Measurements from ENCODE around the gene DMD.

GRCh38 chrX:32644476-32645245 lies 566.7 kb downstream of the DMD start:
- TF ChIP-seq, protein P1, sequence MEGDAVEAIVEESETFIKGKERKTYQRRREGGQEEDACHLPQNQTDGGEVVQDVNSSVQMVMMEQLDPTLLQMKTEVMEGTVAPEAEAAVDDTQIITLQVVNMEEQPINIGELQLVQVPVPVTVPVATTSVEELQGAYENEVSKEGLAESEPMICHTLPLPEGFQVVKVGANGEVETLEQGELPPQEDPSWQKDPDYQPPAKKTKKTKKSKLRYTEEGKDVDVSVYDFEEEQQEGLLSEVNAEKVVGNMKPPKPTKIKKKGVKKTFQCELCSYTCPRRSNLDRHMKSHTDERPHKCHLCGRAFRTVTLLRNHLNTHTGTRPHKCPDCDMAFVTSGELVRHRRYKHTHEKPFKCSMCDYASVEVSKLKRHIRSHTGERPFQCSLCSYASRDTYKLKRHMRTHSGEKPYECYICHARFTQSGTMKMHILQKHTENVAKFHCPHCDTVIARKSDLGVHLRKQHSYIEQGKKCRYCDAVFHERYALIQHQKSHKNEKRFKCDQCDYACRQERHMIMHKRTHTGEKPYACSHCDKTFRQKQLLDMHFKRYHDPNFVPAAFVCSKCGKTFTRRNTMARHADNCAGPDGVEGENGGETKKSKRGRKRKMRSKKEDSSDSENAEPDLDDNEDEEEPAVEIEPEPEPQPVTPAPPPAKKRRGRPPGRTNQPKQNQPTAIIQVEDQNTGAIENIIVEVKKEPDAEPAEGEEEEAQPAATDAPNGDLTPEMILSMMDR (IDR thresholded peaks at IDR 0.05) = no peak
- no peak for TF ChIP-seq POLR2A (IDR thresholded peaks at IDR 0.05)
